ENCODE results near the gene RPL12. TPM values are rescaled to one million over a fixed set of nuclear protein-coding genes. Genes with fewer than 3 reads are reported as not detected.

RPL12 gene
- total and polyA plus RNA-seq, 9 of the 15 experiments (the other 6 are each of a cell fraction or from before 2014, with no cell fraction given) = 1,614 to 4,558 (median 2,531) TPM

GRCh38 chr9:127473932-127474331, 22.7 kb upstream of the RPL12 start:
- no peaks in the 10 kb centered on the region for H3K9me3 ChIP-seq (replicated peaks; ENCODE audit: control insufficient read depth, insufficient read depth, low read depth, low read length)
- H3K9ac ChIP-seq (ENCODE audit: insufficient read depth in 1 of 2, low read depth in 2 of 2, low read length in 2 of 2) = no peak overlapping the region
- ChIA-PET POLR2A (interaction anchor here (0.6 to 1.2 kb wide), 2 partner anchors 8 to 207 kb away, joined by 4 to 5 read pairs; no protein-coding TSS in a partner anchor), CTCF (ENCODE audit: low intra/inter-chr PET ratio) (no interaction called here)
- TF ChIP-seq ZNF224 (CRISPR knock-in tag; IDR thresholded peaks at IDR 0.05) (no peak), POLR2H (tag; IDR thresholded peaks at IDR 0.05; ENCODE audit: low read depth) (no peak), CHD4 (IDR thresholded peaks at IDR 0.05; ENCODE audit: insufficient read depth, insufficient replicate concordance, low read depth, low read length, poor library complexity, severe bottlenecking) (no peak), ZNF431 (CRISPR knock-in tag; IDR thresholded peaks at IDR 0.05) (no peak), LCOR (CRISPR knock-in tag; IDR thresholded peaks at IDR 0.05) (no peak), POLR3A (IDR thresholded peaks at IDR 0.05; ENCODE audit: borderline replicate concordance, extremely low read depth, insufficient read depth, insufficient read length) (no peak), PHTF2 (CRISPR knock-in tag; IDR thresholded peaks at IDR 0.05) (no peak), ZNF449 (CRISPR knock-in tag; IDR thresholded peaks at IDR 0.05) (no peak), HMG20B (CRISPR knock-in tag; IDR thresholded peaks at IDR 0.05) (no peak), PKNOX1 (IDR thresholded peaks at IDR 0.05) (no peak)
- BruUV-seq (replicated peaks) = no TSS peak
- H3K4me3 ChIP-seq = no peak overlapping the region
- no peak overlapping the region for H3K4me2 ChIP-seq (ENCODE audit: insufficient read depth, low read length)
- FAIRE-seq (no peak), DNase-seq (ENCODE audit: extremely low read depth in 1 of 4, low spot score in 3 of 4) (no peak), ATAC-seq (no peak)
- H3K9me1 ChIP-seq (ENCODE audit: control insufficient read depth, insufficient read depth, low read length) = no peaks in the 10 kb centered on the region
- intact Hi-C loops (cut with micrococcal nuclease) (no loop called here), in situ Hi-C loops (cut with MboI) (no loop called here)
- no peaks in the 10 kb centered on the region for H3K79me2 ChIP-seq (ENCODE audit: control insufficient read depth, insufficient read depth, low read length)
- no peak overlapping the region for H3K27ac ChIP-seq (ENCODE audit: extremely low read depth, low read depth, low read length)
- H2AFZ ChIP-seq (ENCODE audit: low read depth, low read length) = no peak overlapping the region
- H4K20me1 ChIP-seq (replicated peaks; ENCODE audit: control insufficient read depth, insufficient read depth, low read length) = no peaks in the 10 kb centered on the region
- H3K4me1 ChIP-seq (replicated peaks in 1 of 2; ENCODE audit: control insufficient read depth in 2 of 2, insufficient read depth in 2 of 2, low read length in 2 of 2) = no peaks in the 10 kb centered on the region
- no peaks in the 10 kb centered on the region for H3K27me3 ChIP-seq (ENCODE audit: control insufficient read depth in 2 of 2, insufficient read depth in 2 of 2, low read length in 2 of 2)
- 72% methylated on average over 3 of the region's 4 CpGs for WGBS (ENCODE audit: insufficient coverage, low coverage, missing lambda C conversion rate)
- H3K36me3 ChIP-seq (ENCODE audit: control insufficient read depth, insufficient read depth, low read length) = peaks cover 18% of the 10 kb centered on the region; the same call in 1 of the 3 replicates

Data from K562 (cell line).